Smooth muscle cell (in vitro differentiated cells): Measurements from ENCODE around the gene USP14. TPM values are rescaled to one million over a fixed set of nuclear protein-coding genes. Genes with fewer than 3 reads are reported as not detected.

ENCODE experiments used
- DNase-seq: peaks from one replicate; lab custom pipeline; 2025; ENCODE audit not compliant: unreplicated experiment; lab: John Stamatoyannopoulos, UW
- H2AFZ ChIP-seq: fragments of 200-600 bp; sonication (generic); 2 replicates; pipeline ENCODE4 v1.6.0; 2016; ENCODE audit warnings: antibody characterized with exemption, low read depth, mild to moderate bottlenecking
- H3F3A ChIP-seq: fragments of 200-600 bp; sonication (generic); 2 replicates; pipeline ENCODE4 v1.6.0; 2017; ENCODE audit warnings: antibody characterized with exemption, low read depth
- H3K27ac ChIP-seq: fragments of 200-600 bp; sonication (generic); 2 replicates; pipeline ENCODE4 v1.5.1; 2016; ENCODE audit warnings: low read depth, mild to moderate bottlenecking
- H3K27me3 ChIP-seq: fragments of 200-600 bp; sonication (generic); 2 replicates; pipeline ENCODE4 v1.6.1; 2016; ENCODE audit warnings: low read depth, mild to moderate bottlenecking
- H3K36me3 ChIP-seq: fragments of 200-600 bp; sonication (generic); 2 replicates; pipeline ENCODE4 v1.5.1; 2016; ENCODE audit warnings: low read depth
- H3K4me1 ChIP-seq: fragments of 200-600 bp; sonication (generic); 2 replicates; pipeline ENCODE4 v1.5.1; 2016; ENCODE audit warnings: low read depth
- H3K4me2 ChIP-seq: fragments of 200-600 bp; sonication (generic); 2 replicates; pipeline ENCODE4 v1.6.0; 2016; ENCODE audit warnings: mild to moderate bottlenecking
- H3K4me3 ChIP-seq: fragments of 200-600 bp; sonication (generic); 2 replicates; pipeline ENCODE4 v1.5.1; 2016; ENCODE audit warnings: mild to moderate bottlenecking
- H3K79me2 ChIP-seq: fragments of 200-600 bp; sonication (generic); 2 replicates; pipeline ENCODE4 v1.6.0; 2016; ENCODE audit warnings: low read depth, mild to moderate bottlenecking
- H3K9ac ChIP-seq: fragments of 200-600 bp; sonication (generic); 2 replicates; pipeline ENCODE4 v1.6.0; 2016; ENCODE audit warnings: low read depth
- H3K9me3 ChIP-seq: fragments of 200-600 bp; sonication (generic); replicated peaks from 2 replicates; pipeline ENCODE4 v1.5.1; 2016; ENCODE audit warnings: low read depth
- H4K20me1 ChIP-seq: fragments of 200-600 bp; sonication (generic); 2 replicates; pipeline ENCODE4 v1.6.0; 2016; ENCODE audit warnings: low read depth
- WGBS: methylation state at CpG from one replicate; pipeline ENCODE4 v1.1.7; 2016; ENCODE audit warnings: low lambda C conversion rate; 5-methylcytosine and 5-hydroxymethylcytosine counted together
- polyA plus RNA-seq: library from polyadenylated mRNA; unstranded; fragments of >200 nt; fragmentation: Nextera tagmentation; extraction: Ambion mirVana; gene quantifications from 2 replicates; pipeline ENCODE4 v1.2.1, GENCODE V29; 2016
- total RNA-seq: library from RNA; depleted of rRNA; stranded (reverse); fragments of >200 nt; gene quantifications from 2 replicates; pipeline ENCODE4 v1.2.3, GENCODE V29; 2014
- TF ChIP-seq, protein P1 (sequence below): fragments of 200-600 bp; sonication (generic); IDR thresholded peaks from 2 replicates; pipeline ENCODE4 v1.5.1; 2017; ENCODE audit warnings: borderline replicate concordance, mild to moderate bottlenecking, antibody characterized with exemption; ENCODE audit not compliant: insufficient read depth, poor library complexity, severe bottlenecking

Gene USP14
- total and polyA plus RNA-seq, 2 experiments from 2014 or later = 36.5 to 49.0 TPM

DNA sequence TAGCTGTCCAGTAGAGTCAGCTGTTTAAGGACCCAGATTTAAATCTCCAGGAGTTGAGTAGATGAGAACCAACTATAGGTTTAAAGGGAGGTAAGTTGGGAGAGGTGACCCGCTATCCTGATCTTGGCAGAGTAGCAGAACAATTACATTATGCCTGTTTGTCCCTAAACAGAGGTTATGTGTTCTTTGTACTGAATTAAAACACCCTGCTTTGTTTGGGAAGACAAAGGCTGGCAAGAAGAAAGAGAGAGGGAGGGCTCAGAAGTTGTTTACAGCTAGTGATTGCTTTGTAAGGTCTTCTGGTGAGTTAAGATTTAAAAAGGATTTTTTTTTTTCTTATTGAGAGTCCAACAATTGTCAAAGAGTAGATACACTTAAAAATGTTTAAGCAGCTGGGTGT lies 37.3 kb downstream of the USP14 start:
- Histone ChIP-seq H3K36me3 (peaks cover 7% of the 10 kb centered on the region), H3K27me3 (no peaks in the 10 kb centered on the region), H3K4me2 (no peak overlapping the region), H3K79me2 (peaks cover 9% of the 10 kb centered on the region), H3K9me3 (no peaks in the 10 kb centered on the region), H3K27ac (no peak overlapping the region), H3K9ac (no peak overlapping the region), H3F3A (no peaks in the 10 kb centered on the region), H3K4me1 (no peaks in the 10 kb centered on the region), H4K20me1 (peaks cover 31% of the 10 kb centered on the region), H3K4me3 (no peak overlapping the region), H2AFZ (no peak overlapping the region)
- no peak for DNase-seq
- 100% methylated on average over 1 of the region's 1 CpG for WGBS
- TF ChIP-seq, protein P1, sequence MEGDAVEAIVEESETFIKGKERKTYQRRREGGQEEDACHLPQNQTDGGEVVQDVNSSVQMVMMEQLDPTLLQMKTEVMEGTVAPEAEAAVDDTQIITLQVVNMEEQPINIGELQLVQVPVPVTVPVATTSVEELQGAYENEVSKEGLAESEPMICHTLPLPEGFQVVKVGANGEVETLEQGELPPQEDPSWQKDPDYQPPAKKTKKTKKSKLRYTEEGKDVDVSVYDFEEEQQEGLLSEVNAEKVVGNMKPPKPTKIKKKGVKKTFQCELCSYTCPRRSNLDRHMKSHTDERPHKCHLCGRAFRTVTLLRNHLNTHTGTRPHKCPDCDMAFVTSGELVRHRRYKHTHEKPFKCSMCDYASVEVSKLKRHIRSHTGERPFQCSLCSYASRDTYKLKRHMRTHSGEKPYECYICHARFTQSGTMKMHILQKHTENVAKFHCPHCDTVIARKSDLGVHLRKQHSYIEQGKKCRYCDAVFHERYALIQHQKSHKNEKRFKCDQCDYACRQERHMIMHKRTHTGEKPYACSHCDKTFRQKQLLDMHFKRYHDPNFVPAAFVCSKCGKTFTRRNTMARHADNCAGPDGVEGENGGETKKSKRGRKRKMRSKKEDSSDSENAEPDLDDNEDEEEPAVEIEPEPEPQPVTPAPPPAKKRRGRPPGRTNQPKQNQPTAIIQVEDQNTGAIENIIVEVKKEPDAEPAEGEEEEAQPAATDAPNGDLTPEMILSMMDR = no peak

DNA sequence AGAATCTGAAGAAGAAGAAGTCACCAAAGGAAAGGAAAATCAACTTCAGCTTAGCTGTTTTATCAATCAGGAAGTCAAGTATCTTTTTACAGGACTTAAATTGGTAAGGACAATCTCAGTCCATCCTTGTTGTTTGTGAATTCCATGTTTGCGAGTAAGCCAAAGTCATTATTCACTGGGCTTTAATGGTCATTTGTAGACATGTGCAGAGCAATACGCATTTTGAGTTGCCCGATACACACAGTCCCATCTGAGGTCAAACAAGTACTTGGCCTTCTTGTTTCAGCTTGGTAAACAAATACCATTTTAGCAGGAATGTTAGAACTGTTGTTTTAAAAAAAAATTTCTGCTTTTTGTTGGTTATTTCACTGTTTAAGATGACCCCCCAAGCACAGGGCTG lies 40.9 kb downstream of the USP14 start:
- Histone ChIP-seq H3K4me3 (no peak overlapping the region), H4K20me1 (no peaks in the 10 kb centered on the region), H3K27ac (no peak overlapping the region), H3K4me2 (no peak overlapping the region), H3F3A (no peaks in the 10 kb centered on the region), H2AFZ (no peak overlapping the region), H3K9ac (no peak overlapping the region), H3K79me2 (no peaks in the 10 kb centered on the region), H3K27me3 (no peaks in the 10 kb centered on the region), H3K9me3 (no peaks in the 10 kb centered on the region), H3K36me3 (peaks cover 21% of the 10 kb centered on the region), H3K4me1 (no peaks in the 10 kb centered on the region)
- TF ChIP-seq, protein P1 = no peak
- DNase-seq = no peak
- WGBS = 69% methylated on average over 3 of the region's 3 CpGs

DNA sequence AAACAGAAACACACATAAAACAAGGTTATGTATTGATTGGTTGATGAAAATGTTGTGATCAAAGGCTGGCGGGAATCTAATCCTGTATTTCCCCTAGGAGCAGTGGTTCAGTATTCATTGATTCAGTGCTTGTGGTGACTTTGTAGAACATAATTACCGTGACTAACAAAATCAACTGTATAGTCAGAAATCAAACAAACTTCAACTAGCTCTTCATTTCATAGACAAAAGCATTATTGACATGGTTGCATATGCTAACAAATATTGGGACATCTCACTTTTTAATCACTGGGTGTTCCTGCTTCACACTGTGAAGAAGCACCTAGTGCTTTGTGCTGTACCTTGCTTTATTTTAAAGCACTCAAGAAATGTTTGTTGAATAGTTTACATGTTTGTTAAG lies 41.4 kb downstream of the USP14 start:
- Histone ChIP-seq H3K4me2 (no peak overlapping the region), H2AFZ (no peak overlapping the region), H3K4me1 (no peaks in the 10 kb centered on the region), H3K9me3 (no peaks in the 10 kb centered on the region), H3K27ac (no peak overlapping the region), H4K20me1 (no peaks in the 10 kb centered on the region), H3F3A (no peaks in the 10 kb centered on the region), H3K9ac (no peak overlapping the region), H3K4me3 (no peak overlapping the region), H3K27me3 (no peaks in the 10 kb centered on the region), H3K36me3 (peaks cover 25% of the 10 kb centered on the region), H3K79me2 (no peaks in the 10 kb centered on the region)
- no peak for DNase-seq
- 92% methylated on average over 2 of the region's 2 CpGs for WGBS
- TF ChIP-seq, protein P1 = no peak

DNA sequence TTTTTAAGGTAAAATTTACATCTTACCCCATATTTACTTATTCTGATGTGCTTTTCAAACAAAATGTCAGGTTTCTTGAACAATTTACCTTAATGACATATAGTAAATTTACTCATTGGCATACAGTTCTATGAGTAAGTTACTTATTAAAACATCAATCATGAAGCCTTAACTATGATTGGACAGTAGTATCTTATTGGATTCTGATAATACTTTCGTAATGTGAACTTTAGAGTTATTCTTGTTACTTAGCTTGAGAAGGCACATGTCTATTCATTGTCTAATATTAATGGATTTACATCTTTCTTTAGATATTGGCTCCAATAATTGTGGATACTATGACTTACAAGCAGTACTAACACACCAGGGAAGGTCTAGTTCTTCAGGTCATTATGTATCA lies 51.7 kb downstream of the USP14 start:
- WGBS = 91% methylated on average over 1 of the region's 1 CpG
- Histone ChIP-seq H3K79me2 (peaks cover 16% of the 10 kb centered on the region), H3K4me3 (no peak overlapping the region), H3K36me3 (peaks cover 38% of the 10 kb centered on the region), H3K4me2 (no peak overlapping the region), H3K27ac (no peak overlapping the region), H3K4me1 (no peaks in the 10 kb centered on the region), H3K9ac (no peak overlapping the region), H3F3A (no peaks in the 10 kb centered on the region), H3K27me3 (no peaks in the 10 kb centered on the region), H4K20me1 (peaks cover 20% of the 10 kb centered on the region), H2AFZ (no peak overlapping the region), H3K9me3 (no peaks in the 10 kb centered on the region)
- DNase-seq = no peak
- TF ChIP-seq, protein P1 = no peak
